ENCODE data around the gene CDC45. TPM values are rescaled to one million over a fixed set of nuclear protein-coding genes. Genes with fewer than 3 reads are reported as not detected.

Gene CDC45
- total and polyA plus RNA-seq, 4 experiments from 2014 or later = 0.53 to 0.64 (median 0.57) TPM; not detected in 1

DNA sequence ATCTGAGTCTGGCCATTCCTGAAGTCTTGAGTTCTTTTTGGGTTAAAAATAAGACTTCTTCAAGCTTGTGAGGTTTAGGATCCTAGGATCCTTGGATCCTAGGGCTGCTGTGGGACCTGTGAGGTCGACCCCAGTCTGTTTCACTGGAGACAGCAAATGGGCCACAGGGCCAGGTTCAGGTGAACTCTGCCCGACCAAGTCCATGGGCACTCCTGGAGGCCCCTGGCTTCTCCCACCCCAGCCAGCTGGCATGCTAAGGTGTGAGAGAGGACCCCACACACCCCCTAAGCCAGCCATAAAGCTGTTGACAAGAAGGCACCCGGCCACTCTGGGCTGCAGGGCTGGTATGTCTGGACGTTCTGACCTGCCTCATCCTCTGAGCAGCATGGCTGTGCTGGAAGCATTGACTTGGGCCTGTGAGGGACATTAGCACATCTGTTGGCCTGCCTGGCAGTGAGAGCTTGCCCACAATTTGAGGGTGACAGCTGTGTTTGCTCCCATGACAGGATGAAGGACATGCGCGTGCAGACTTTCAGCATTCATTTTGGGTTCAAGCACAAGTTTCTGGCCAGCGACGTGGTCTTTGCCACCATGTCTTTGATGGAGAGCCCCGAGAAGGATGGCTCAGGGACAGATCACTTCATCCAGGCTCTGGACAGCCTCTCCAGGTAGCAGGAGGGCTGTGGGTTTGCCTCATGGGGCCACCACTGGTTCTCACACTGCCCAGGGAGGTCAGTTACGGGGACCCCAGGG, 28.5 kb downstream of the CDC45 start:
- Histone ChIP-seq H3K9me3 (ENCODE audit: control insufficient read depth in 1 of 2, low read length in 2 of 2) (no peaks in the 10 kb centered on the region), H3K4me1 (ENCODE audit: insufficient read depth, low read length) (peaks cover 6% of the 10 kb centered on the region), H3K4me3 (ENCODE audit: low read length in 2 of 2) (no peak overlapping the region), H3K36me3 (ENCODE audit: insufficient read depth, low read length) (no peaks in the 10 kb centered on the region), H3K27me3 (ENCODE audit: insufficient read depth, low read length) (no peaks in the 10 kb centered on the region), H3K27ac (ENCODE audit: low read depth, low read length) (no peak overlapping the region)
- POLR2A ChIA-PET (ENCODE audit: partially characterized antibody) = no interaction called here
- Mint-ChIP-seq H3K4me1 (peaks cover 6 to 9% (median 8%) of the 10 kb centered on the region in 4 donors), H3K27me3 (no peaks in the 10 kb centered on the region), H3K36me3 (no peaks in the 10 kb centered on the region), H3K4me3 (no peak overlapping the region), H3K27ac (no peak overlapping the region), H3K9me3 (peaks cover 0 to 2% (median 0%) of the 10 kb centered on the region in 8 donors)
- intact Hi-C loops (cut with micrococcal nuclease) = no loop called here
- no peak for DNase-seq
- CTCF ChIA-PET (ENCODE audit: partially characterized antibody) = interaction anchor here (1.4 kb wide), 1 partner anchor 44 kb away, joined by 3 read pairs; no protein-coding TSS in a partner anchor

DNA sequence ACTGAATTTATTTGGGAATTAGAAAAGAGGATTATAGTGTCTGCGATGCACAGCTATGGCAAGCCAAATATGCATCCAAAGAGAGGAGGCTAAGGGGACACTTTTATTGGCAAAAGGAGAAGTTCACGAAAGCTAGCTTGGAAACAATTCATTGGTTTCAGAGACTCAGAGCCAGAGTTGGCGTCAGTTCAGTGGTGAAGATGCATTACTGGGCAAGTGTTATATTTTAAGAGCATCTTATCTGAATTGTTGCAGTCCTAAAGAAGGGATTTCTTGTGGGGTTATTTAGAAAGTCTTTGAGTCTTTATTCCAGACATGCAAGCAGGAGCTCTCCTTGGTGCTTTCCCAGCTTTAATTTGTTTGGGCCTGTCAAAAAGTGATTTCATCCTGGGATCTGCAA, 29.5 kb downstream of the CDC45 start:
- Mint-ChIP-seq H3K27me3 (no peaks in the 10 kb centered on the region), H3K4me3 (no peak overlapping the region), H3K27ac (no peak overlapping the region), H3K4me1 (peaks cover 6 to 9% (median 8%) of the 10 kb centered on the region in 4 donors), H3K9me3 (peaks cover 0 to 8% (median 5%) of the 10 kb centered on the region in 8 donors), H3K36me3 (peaks cover 0 to 6% of the 10 kb centered on the region in 2 donors)
- no peaks in the 10 kb centered on the region for H3K9me3 ChIP-seq (ENCODE audit: control insufficient read depth in 1 of 2, low read length in 2 of 2)
- H3K36me3 ChIP-seq (ENCODE audit: insufficient read depth, low read length) = no peaks in the 10 kb centered on the region
- peaks cover 6% of the 10 kb centered on the region for H3K4me1 ChIP-seq (ENCODE audit: insufficient read depth, low read length)
- no peaks in the 10 kb centered on the region for H3K27me3 ChIP-seq (ENCODE audit: insufficient read depth, low read length)
- ChIA-PET POLR2A (ENCODE audit: partially characterized antibody) (no interaction called here), CTCF (ENCODE audit: partially characterized antibody) (no interaction called here)
- DNase-seq = no peak
- intact Hi-C loops (cut with micrococcal nuclease) = no loop called here
- H3K4me3 ChIP-seq (ENCODE audit: low read length in 2 of 2) = no peak overlapping the region
- H3K27ac ChIP-seq (ENCODE audit: low read depth, low read length) = no peak overlapping the region

DNA sequence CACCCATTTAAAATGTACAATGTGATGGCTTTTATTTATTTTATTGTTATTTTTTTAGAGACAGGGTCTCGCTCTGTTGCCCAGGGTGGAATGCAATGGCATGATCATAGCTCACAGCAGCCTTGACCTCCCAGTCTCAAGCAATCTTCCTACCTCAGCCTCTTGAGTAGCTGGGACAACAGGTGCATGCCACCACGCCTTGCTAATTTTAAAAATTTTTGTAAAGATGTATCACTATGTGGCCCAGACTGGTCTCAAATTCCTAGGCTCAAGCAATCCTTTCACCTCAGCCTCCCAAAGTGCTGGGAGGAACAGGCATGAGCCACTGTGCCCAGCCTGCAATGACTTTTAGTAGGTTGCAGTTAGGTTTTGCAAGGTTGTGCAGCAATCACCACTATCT, 30.2 kb downstream of the CDC45 start:
- no peak for DNase-seq
- POLR2A ChIA-PET (ENCODE audit: partially characterized antibody) = no interaction called here
- H3K9me3 Mint-ChIP-seq = peaks cover 0 to 13% (median 5%) of the 10 kb centered on the region in 8 donors
- peaks cover 6% of the 10 kb centered on the region for H3K4me1 ChIP-seq (ENCODE audit: insufficient read depth, low read length)
- no peak overlapping the region for H3K27ac Mint-ChIP-seq
- no peak overlapping the region for H3K4me3 Mint-ChIP-seq
- no peak overlapping the region for H3K4me3 ChIP-seq (ENCODE audit: low read length in 2 of 2)
- CTCF ChIA-PET (ENCODE audit: partially characterized antibody) = no interaction called here
- H3K9me3 ChIP-seq (ENCODE audit: control insufficient read depth in 1 of 2, low read length in 2 of 2) = no peaks in the 10 kb centered on the region
- peaks cover 6 to 9% (median 8%) of the 10 kb centered on the region in 4 donors for H3K4me1 Mint-ChIP-seq
- H3K27ac ChIP-seq (ENCODE audit: low read depth, low read length) = no peak overlapping the region
- no peaks in the 10 kb centered on the region for H3K27me3 Mint-ChIP-seq
- peaks cover 0 to 6% of the 10 kb centered on the region in 2 donors for H3K36me3 Mint-ChIP-seq
- H3K36me3 ChIP-seq (ENCODE audit: insufficient read depth, low read length) = no peaks in the 10 kb centered on the region
- no peaks in the 10 kb centered on the region for H3K27me3 ChIP-seq (ENCODE audit: insufficient read depth, low read length)
- intact Hi-C loops (cut with micrococcal nuclease) = no loop called here

DNA sequence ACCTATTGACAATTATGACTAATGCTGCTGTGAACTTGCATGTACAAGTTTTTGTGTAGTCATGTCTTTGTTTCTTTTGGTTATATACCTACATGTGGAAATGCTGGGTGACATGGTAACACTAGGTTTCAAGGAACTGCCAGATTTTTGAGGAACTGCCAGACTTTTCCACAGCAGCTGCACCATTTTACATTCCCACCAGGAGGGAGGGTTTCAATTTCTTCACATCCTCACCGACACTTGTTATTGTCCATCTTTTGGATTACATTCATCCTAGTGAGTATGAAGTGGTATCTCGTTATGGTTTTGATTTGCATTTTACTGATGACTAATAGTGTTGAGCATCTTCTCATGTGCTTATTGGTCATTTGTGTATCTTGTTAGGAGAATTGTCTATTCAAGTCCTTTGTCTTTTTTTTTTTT, 31.2 kb downstream of the CDC45 start:
- Mint-ChIP-seq H3K4me3 (no peak overlapping the region), H3K36me3 (peaks cover 0 to 6% of the 10 kb centered on the region in 2 donors), H3K27me3 (no peaks in the 10 kb centered on the region), H3K9me3 (peaks cover 0 to 13% (median 5%) of the 10 kb centered on the region in 8 donors), H3K27ac (peak overlapping the region in 1 of 7 donors; percentile 35), H3K4me1 (peaks cover 0 to 1% (median 0%) of the 10 kb centered on the region in 4 donors)
- intact Hi-C loops (cut with micrococcal nuclease) = no loop called here
- H3K36me3 ChIP-seq (ENCODE audit: insufficient read depth, low read length) = no peaks in the 10 kb centered on the region
- H3K4me1 ChIP-seq (ENCODE audit: insufficient read depth, low read length) = no peaks in the 10 kb centered on the region
- H3K27ac ChIP-seq (ENCODE audit: low read depth, low read length) = no peak overlapping the region
- POLR2A ChIA-PET (ENCODE audit: partially characterized antibody) = no interaction called here
- no peaks in the 10 kb centered on the region for H3K9me3 ChIP-seq (ENCODE audit: control insufficient read depth in 1 of 2, low read length in 2 of 2)
- CTCF ChIA-PET (ENCODE audit: partially characterized antibody) = no interaction called here
- H3K4me3 ChIP-seq (ENCODE audit: low read length in 2 of 2) = no peak overlapping the region
- no peaks in the 10 kb centered on the region for H3K27me3 ChIP-seq (ENCODE audit: insufficient read depth, low read length)
- no peak for DNase-seq

DNA sequence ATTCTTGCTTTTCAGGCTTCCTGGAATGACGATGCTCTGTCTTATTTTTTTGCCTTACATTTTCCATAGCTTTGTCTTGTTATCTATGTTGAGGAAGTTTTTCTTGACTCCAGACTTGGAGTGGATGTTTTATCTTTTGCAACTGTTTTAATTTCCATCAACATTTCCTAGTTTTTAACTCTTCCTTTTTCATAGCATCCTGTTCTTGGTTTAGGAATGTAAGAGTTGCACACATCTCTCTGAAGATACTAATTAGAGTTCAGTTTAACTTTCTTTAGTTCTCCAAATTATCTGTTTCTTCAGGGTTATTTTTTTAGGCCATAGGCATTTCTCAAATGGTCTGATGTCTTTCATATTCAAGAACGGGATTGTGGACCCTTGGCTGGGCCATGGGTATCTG, 34.1 kb downstream of the CDC45 start:
- no peaks in the 10 kb centered on the region for H3K9me3 ChIP-seq (ENCODE audit: control insufficient read depth in 1 of 2, low read length in 2 of 2)
- Mint-ChIP-seq H3K4me3 (no peak overlapping the region), H3K27me3 (no peaks in the 10 kb centered on the region), H3K9me3 (peaks cover 0 to 13% (median 5%) of the 10 kb centered on the region in 8 donors), H3K4me1 (no peaks in the 10 kb centered on the region), H3K27ac (peak overlapping the region in 1 of 7 donors; percentile 41), H3K36me3 (peaks cover 0 to 6% of the 10 kb centered on the region in 2 donors)
- POLR2A ChIA-PET (ENCODE audit: partially characterized antibody) = no interaction called here
- intact Hi-C loops (cut with micrococcal nuclease) = no loop called here
- no peaks in the 10 kb centered on the region for H3K36me3 ChIP-seq (ENCODE audit: insufficient read depth, low read length)
- H3K27ac ChIP-seq (ENCODE audit: low read depth, low read length) = no peak overlapping the region
- H3K4me3 ChIP-seq (ENCODE audit: low read length in 2 of 2) = no peak overlapping the region
- no peaks in the 10 kb centered on the region for H3K27me3 ChIP-seq (ENCODE audit: insufficient read depth, low read length)
- H3K4me1 ChIP-seq (ENCODE audit: insufficient read depth, low read length) = no peaks in the 10 kb centered on the region
- DNase-seq = no peak
- CTCF ChIA-PET (ENCODE audit: partially characterized antibody) = no interaction called here

DNA sequence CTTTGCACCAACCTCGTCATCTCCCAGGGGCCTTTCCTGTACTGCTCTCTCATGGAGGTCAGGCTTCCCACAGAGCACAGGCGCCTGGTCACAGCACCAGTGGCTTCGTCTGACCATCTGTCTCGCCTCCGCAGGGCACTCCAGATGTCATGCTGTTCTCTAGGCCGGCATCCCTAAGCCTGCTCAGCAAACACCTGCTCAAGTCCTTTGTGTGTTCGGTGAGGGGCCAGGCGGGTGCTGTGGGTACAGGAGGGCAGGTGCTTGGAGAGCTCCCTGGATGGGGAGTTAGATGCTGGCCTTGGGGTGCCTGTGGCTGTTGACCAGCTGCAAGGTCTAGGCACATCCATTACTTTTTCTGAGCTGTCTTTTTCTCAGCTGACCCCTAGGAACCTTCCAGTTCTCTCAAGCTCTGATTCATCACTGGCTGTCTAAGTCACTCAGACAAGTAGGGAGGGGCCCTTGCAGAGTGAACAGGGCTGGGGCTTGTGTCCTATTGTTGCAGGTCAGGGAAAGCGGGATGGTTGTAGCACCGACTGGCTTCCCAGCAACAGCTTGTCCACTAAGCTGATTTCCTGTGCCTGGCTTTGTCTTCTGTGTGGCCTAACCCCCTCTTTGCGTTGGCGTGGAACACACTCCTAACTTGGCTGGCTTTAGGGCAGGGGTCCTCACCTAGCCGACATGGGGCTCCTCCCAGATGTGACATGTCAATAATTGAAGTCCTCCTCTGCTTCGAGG, 35.3 kb downstream of the CDC45 start:
- intact Hi-C loops (cut with micrococcal nuclease) = no loop called here
- Histone ChIP-seq H3K4me1 (ENCODE audit: insufficient read depth, low read length) (no peaks in the 10 kb centered on the region), H3K27me3 (ENCODE audit: insufficient read depth, low read length) (no peaks in the 10 kb centered on the region), H3K36me3 (ENCODE audit: insufficient read depth, low read length) (no peaks in the 10 kb centered on the region), H3K4me3 (ENCODE audit: low read length in 2 of 2) (no peak overlapping the region), H3K9me3 (ENCODE audit: control insufficient read depth in 1 of 2, low read length in 2 of 2) (no peaks in the 10 kb centered on the region), H3K27ac (ENCODE audit: low read depth, low read length) (no peak overlapping the region)
- POLR2A ChIA-PET (ENCODE audit: partially characterized antibody) = no interaction called here
- peak overlapping the region in 1 of 7 donors; percentile 62 for H3K27ac Mint-ChIP-seq
- no peak overlapping the region for H3K4me3 Mint-ChIP-seq
- peaks cover 0 to 13% (median 5%) of the 10 kb centered on the region in 8 donors for H3K9me3 Mint-ChIP-seq
- H3K4me1 Mint-ChIP-seq = no peaks in the 10 kb centered on the region
- no peak for DNase-seq
- peaks cover 0 to 6% of the 10 kb centered on the region in 2 donors for H3K36me3 Mint-ChIP-seq
- CTCF ChIA-PET (ENCODE audit: partially characterized antibody) = no interaction called here
- no peaks in the 10 kb centered on the region for H3K27me3 Mint-ChIP-seq

DNA sequence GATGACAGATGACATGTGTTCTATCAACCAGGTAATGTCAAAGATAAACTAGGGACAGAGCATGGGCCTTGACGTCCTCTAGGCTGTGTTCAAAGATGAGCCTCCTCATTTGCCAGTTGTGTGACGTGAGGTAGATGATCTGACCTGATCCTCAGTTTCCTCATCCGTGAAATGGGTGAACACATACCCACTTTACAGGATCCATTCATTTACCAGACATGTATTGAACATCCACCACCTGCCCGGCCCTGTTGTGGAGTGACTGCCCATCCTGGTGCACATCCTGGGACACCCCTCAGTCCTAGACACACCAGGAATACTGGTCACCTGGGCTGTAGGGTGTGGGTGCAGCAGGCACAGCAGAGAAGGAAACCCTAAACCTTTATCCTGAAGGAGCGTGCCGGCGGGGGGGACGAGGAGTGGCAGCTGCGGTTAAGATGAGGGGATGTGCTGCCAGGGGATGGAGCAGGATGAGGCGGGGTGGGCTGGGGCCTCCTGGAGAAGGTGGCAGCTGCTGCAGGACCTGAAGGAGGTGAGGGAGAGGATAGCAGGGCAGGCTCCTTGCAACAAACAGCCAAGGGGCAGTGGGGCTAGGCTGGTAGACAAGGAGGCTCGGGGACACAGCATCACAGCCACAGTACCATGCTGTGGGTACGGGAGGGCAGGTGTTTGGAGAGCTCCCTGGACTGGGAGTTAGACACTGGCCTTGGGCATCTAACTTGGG, 36.1 kb downstream of the CDC45 start:
- ChIA-PET CTCF (ENCODE audit: partially characterized antibody) (no interaction called here), POLR2A (ENCODE audit: partially characterized antibody) (interaction anchor here (0.9 kb wide), 1 partner anchor 36 kb away, joined by 3 read pairs; the partner anchor contains the start of gene CDC45)
- DNase-seq = no peak
- H3K9me3 Mint-ChIP-seq = peaks cover 0 to 13% (median 5%) of the 10 kb centered on the region in 8 donors
- Histone ChIP-seq H3K27me3 (ENCODE audit: insufficient read depth, low read length) (no peaks in the 10 kb centered on the region), H3K9me3 (ENCODE audit: control insufficient read depth in 1 of 2, low read length in 2 of 2) (no peaks in the 10 kb centered on the region), H3K27ac (ENCODE audit: low read depth, low read length) (no peak overlapping the region), H3K36me3 (ENCODE audit: insufficient read depth, low read length) (no peaks in the 10 kb centered on the region), H3K4me3 (ENCODE audit: low read length in 2 of 2) (no peak overlapping the region), H3K4me1 (ENCODE audit: insufficient read depth, low read length) (no peaks in the 10 kb centered on the region)
- H3K4me1 Mint-ChIP-seq = no peaks in the 10 kb centered on the region
- no peak overlapping the region for H3K4me3 Mint-ChIP-seq
- intact Hi-C loops (cut with micrococcal nuclease) = no loop called here
- peak overlapping the region in 2 of 7 donors; percentile 47 to 62 for H3K27ac Mint-ChIP-seq
- H3K27me3 Mint-ChIP-seq = no peaks in the 10 kb centered on the region
- peaks cover 0 to 6% of the 10 kb centered on the region in 2 donors for H3K36me3 Mint-ChIP-seq
